Esophagus squamous epithelium (tissue), 5 donors: ENCODE measurements around the gene LRRC72. TPM values are rescaled to one million over a fixed set of nuclear protein-coding genes. Genes with fewer than 3 reads are reported as not detected.

Experiments used
- DNase-seq: peaks from one replicate; lab custom pipeline; 2025; lab: John Stamatoyannopoulos, UW
- H3K27ac ChIP-seq, 4 donors: fragments of 200-600 bp; sonication (generic); one replicate each; pipeline ENCODE4 v1.5.1; 2016 to 2019; ENCODE audit warnings: mild to moderate bottlenecking in 1 of 4
- H3K27me3 ChIP-seq, 4 donors: fragments of 200-600 bp; sonication (generic); 1 replicate in 3 of 4; 2 replicates in 1 of 4; pipeline versions ENCODE4 v1.5.1 to v1.6.0; 2017 to 2021; ENCODE audit warnings: antibody characterized with exemption in 1 of 4
- H3K36me3 ChIP-seq, 3 donors: fragments of 200-600 bp; sonication (generic); one replicate each; pipeline ENCODE4 v1.5.1; 2016 to 2019
- H3K4me1 ChIP-seq, 3 donors: fragments of 200-600 bp; sonication (generic); one replicate each; pipeline ENCODE4 v1.5.1; 2017 to 2019
- H3K4me3 ChIP-seq, 4 donors: fragments of 200-600 bp; sonication (generic); 1 replicate in 3 of 4; 2 replicates in 1 of 4; pipeline ENCODE4 v1.5.1; 2016 to 2019; ENCODE audit warnings: mild to moderate bottlenecking in 2 of 4, moderate library complexity in 1 of 4
- H3K9me3 ChIP-seq, 3 donors: fragments of 200-600 bp; sonication (generic); one replicate each; pipeline ENCODE4 v1.5.1; 2016 to 2019
- POLR2A ChIP-seq, 4 donors: fragments of 450-650 bp; IDR thresholded peaks; one replicate each; pipeline ENCODE4 v1.6.1; 2017; ENCODE audit warnings: antibody characterized with exemption in 4 of 4, mild to moderate bottlenecking in 4 of 4, moderate library complexity in 3 of 4
- whole genome bisulfite sequencing, 2 donors: methylation state at CpG; one replicate each; pipeline ENCODE4 v1.1.5; 2018; 5-methylcytosine and 5-hydroxymethylcytosine counted together
- intact Hi-C: fragments of 100-400 bp; cut with DNase I; formaldehyde crosslinking; loops from one replicate; pipeline ENCODE4 v1.15.0; 2022
- total RNA-seq, 4 donors: library from RNA; depleted of rRNA; stranded (reverse); fragments of >200 nt; gene quantifications; one replicate each; pipeline ENCODE4 v1.1.0, GENCODE V29; 2016
- TF ChIP-seq, protein P1 (sequence below), 6 experiments: fragments of 450-650 bp in 4 of 6; fragments of 200-600 bp in 2 of 6; sonication (generic) in 2 of 6; IDR thresholded peaks; one replicate each; pipeline ENCODE4 v1.5.1; 2016 to 2019; ENCODE audit warnings: antibody characterized with exemption in 6 of 6, mild to moderate bottlenecking in 4 of 6, moderate library complexity in 4 of 6
- donor health status: DM: yes; HTN: yes; CAD: no.

LRRC72 gene
- total RNA-seq, 4 donors from 2014 or later = not detected

DNA sequence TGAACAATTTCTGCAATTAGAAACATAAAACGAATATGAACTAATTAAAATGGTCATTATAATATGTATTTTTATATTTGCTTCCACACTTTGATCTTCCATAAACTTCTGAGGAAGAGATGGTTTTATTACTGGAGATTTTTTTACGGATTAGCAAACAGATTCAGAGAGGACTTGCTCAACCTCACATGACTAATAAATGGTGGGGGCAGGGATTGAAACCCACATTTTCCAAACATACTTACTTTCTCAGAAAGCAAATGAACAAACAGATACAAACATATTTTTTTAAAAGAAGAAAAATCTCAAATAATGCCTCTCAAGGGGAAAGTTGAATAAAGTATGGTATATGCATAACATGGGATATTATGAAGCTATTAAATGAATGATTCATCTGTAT lies 100.6 kb downstream of the LRRC72 start:
- no peaks in the 10 kb centered on the region for H3K9me3 ChIP-seq
- H3K27ac ChIP-seq = no peak overlapping the region
- TF ChIP-seq POLR2A (IDR thresholded peaks at IDR 0.05) = no peak
- TF ChIP-seq, protein P1, sequence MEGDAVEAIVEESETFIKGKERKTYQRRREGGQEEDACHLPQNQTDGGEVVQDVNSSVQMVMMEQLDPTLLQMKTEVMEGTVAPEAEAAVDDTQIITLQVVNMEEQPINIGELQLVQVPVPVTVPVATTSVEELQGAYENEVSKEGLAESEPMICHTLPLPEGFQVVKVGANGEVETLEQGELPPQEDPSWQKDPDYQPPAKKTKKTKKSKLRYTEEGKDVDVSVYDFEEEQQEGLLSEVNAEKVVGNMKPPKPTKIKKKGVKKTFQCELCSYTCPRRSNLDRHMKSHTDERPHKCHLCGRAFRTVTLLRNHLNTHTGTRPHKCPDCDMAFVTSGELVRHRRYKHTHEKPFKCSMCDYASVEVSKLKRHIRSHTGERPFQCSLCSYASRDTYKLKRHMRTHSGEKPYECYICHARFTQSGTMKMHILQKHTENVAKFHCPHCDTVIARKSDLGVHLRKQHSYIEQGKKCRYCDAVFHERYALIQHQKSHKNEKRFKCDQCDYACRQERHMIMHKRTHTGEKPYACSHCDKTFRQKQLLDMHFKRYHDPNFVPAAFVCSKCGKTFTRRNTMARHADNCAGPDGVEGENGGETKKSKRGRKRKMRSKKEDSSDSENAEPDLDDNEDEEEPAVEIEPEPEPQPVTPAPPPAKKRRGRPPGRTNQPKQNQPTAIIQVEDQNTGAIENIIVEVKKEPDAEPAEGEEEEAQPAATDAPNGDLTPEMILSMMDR (IDR thresholded peaks at IDR 0.05) = no peak
- H3K36me3 ChIP-seq = peaks cover 0 to 53% (median 3%) of the 10 kb centered on the region in 3 donors
- DNase-seq = no peak
- H3K4me1 ChIP-seq = no peaks in the 10 kb centered on the region
- no peaks in the 10 kb centered on the region for H3K27me3 ChIP-seq
- 67 to 72% methylated on average over 2 of the region's 2 CpGs for WGBS, 2 donors
- intact Hi-C loops = no loop called here
- no peak overlapping the region for H3K4me3 ChIP-seq

DNA sequence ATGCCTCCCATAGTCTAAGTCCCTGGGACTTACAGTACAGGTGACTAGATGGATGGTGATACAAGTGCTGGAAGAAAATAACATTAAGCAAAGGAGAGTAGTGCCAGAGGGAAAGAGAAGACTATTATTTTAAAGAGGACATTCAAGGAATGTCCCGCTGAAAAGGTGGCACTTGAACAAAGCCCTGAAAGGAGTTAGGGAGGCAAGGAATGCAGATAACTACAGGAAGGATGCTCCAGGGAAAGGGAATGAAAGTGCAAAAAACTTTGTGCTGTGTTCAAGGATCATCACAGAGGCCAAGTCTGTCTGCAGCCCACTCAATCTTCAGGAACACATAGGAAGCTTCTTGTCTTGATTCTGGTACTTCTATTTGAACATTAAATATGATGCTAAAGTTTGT lies 104.0 kb downstream of the LRRC72 start:
- Histone ChIP-seq H3K27me3 (no peaks in the 10 kb centered on the region), H3K27ac (no peak overlapping the region), H3K4me1 (peaks cover 0 to 12% (median 0%) of the 10 kb centered on the region in 3 donors), H3K9me3 (no peaks in the 10 kb centered on the region), H3K4me3 (no peak overlapping the region), H3K36me3 (peaks cover 0 to 20% (median 0%) of the 10 kb centered on the region in 3 donors)
- WGBS, 2 donors = 84 to 100% methylated on average over 1 of the region's 1 CpG
- no peak for TF ChIP-seq POLR2A (IDR thresholded peaks at IDR 0.05)
- TF ChIP-seq, protein P1 (IDR thresholded peaks at IDR 0.05) = no peak
- DNase-seq = no peak
- intact Hi-C loops = no loop called here

Other genes with a start within 250 kb of the LRRC72 start
- 1 to 10 TPM in 2 of 4 donors, under 1 TPM in 2; 0.26 to 1.9 (median 0.85) TPM for gene CRPPA, start 105.3 kb upstream of the LRRC72 start, total RNA-seq
- 1 to 10 TPM in 3 of 4 donors, under 1 TPM in 1; 0.70 to 2.8 (median 2.6) TPM for gene SOSTDC1, start 61.1 kb upstream of the LRRC72 start, total RNA-seq
- 10 to 100 TPM in 1 of 4 donors, 1 to 10 TPM in 3; 3.8 to 13.4 (median 7.0) TPM for gene ANKMY2, start 118.9 kb downstream of the LRRC72 start, total RNA-seq
- 10 to 100 TPM; 38.2 to 79.5 (median 69.6) TPM for gene BZW2, start 119.4 kb downstream of the LRRC72 start, total RNA-seq
- gene TSPAN13, start 226.9 kb downstream of the LRRC72 start, total RNA-seq = 10 to 100 TPM in 3 of 4 donors, 1 to 10 TPM in 1; 9.5 to 16.7 (median 12.1) TPM